GM20000 (cell line): Measurements from ENCODE around the gene CCL28.
"Not testable (repeated sequence)": the region's sequence is repeated elsewhere in the genome, so short reads cannot be mapped to it uniquely, and the experiment has no call there.

Experiments
- DNase-seq: peaks from one replicate; pipeline ENCODE4 v3.0.0; 2012; ENCODE audit warnings: low spot score
- TF ChIP-seq, protein P1 (sequence below): IDR thresholded peaks from 2 replicates; pipeline ENCODE4 v1.5.1; 2012; ENCODE audit warnings: mild to moderate bottlenecking, control low read depth; ENCODE audit errors: extremely low read depth, missing control alignments

Gene CCL28, protein sequence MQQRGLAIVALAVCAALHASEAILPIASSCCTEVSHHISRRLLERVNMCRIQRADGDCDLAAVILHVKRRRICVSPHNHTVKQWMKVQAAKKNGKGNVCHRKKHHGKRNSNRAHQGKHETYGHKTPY

DNA sequence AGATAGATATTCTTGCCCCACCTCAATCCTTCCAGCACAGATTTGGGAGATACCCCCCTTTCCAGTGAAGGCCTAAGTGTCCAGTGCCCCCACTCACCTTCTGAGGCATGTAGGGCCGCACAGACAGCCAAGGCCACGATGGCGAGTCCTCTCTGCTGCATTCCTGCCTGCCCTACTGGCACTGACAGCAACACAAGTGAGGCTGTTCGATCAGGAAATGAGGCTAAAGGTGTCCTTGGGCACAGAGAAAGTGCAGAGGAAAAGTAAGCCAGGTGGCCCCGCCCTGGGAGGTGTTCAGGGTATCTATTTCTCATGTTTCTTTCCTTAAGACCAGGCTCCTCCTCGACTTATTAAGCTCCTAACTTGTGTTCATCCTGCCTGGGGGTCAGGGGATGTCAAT is at the start of gene CCL28:
Gene CCL28, minus strand, starts transcription at position 236 of the 400 bp plus-strand sequence. Its CDS starts 75 bp downstream, at position 161.
- no peak for DNase-seq
- TF ChIP-seq, protein P1, sequence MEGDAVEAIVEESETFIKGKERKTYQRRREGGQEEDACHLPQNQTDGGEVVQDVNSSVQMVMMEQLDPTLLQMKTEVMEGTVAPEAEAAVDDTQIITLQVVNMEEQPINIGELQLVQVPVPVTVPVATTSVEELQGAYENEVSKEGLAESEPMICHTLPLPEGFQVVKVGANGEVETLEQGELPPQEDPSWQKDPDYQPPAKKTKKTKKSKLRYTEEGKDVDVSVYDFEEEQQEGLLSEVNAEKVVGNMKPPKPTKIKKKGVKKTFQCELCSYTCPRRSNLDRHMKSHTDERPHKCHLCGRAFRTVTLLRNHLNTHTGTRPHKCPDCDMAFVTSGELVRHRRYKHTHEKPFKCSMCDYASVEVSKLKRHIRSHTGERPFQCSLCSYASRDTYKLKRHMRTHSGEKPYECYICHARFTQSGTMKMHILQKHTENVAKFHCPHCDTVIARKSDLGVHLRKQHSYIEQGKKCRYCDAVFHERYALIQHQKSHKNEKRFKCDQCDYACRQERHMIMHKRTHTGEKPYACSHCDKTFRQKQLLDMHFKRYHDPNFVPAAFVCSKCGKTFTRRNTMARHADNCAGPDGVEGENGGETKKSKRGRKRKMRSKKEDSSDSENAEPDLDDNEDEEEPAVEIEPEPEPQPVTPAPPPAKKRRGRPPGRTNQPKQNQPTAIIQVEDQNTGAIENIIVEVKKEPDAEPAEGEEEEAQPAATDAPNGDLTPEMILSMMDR = no peak

DNA sequence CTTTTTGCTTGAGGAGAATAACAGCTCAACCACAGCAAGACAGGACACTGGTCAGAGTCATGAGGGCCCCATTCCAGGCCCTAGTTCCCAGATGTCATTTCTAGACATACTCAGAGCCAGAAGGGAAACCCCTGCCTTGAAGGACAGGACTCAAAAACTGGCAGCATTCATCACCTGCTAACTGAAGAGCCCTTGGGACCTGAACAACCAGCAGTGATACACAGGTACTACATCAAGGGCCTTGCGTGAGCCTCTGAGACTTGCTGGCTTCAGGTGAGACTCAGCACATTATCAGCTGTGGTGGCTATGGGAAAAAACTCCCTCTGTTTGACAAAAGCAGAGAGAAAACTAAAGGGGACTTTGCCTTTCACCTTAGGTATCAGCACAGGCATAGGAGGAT is 48.9 kb upstream of the CCL28 start:
- TF ChIP-seq, protein P1 = no peak
- DNase-seq = no peak

DNA sequence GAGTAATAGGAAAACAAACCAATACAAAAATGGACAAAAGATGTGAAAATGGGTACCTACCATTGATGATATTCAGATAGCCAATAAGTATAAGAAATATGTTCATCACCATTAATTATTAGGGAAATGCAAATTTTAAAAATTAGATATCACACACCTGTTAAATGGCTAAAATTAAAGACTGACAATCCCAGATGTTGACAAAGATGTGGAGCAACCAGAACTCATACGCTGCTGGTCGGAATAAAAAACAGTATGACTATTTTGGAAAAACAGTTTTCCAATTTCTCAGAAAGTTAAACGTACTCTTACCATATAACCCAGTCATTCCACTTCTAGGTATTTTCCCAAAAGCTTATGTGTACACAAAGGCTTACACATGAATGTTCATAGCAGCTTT is 44.4 kb upstream of the CCL28 start:
- no peak for DNase-seq
- TF ChIP-seq, protein P1 = no peak

DNA sequence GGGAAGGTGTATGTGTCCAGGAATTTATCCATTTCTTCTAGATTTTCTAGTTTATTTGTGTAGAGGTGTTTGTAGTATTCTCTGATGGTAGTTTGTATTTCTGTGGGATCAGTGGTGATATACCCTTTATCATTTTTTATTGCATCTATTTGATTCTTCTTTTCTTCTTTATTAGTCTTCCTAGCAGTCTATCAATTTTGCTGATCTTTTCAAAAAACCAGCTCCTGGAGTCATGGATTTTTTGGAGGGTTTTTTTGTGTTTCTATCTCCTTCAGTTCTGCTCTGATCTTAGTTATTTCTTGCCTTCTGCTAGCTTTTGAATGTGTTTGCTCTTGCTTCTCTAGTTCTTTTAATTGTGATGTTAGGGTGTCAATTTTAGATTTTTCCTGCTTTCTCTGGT is 29.4 kb upstream of the CCL28 start:
- not testable (repeated sequence) for DNase-seq

DNA sequence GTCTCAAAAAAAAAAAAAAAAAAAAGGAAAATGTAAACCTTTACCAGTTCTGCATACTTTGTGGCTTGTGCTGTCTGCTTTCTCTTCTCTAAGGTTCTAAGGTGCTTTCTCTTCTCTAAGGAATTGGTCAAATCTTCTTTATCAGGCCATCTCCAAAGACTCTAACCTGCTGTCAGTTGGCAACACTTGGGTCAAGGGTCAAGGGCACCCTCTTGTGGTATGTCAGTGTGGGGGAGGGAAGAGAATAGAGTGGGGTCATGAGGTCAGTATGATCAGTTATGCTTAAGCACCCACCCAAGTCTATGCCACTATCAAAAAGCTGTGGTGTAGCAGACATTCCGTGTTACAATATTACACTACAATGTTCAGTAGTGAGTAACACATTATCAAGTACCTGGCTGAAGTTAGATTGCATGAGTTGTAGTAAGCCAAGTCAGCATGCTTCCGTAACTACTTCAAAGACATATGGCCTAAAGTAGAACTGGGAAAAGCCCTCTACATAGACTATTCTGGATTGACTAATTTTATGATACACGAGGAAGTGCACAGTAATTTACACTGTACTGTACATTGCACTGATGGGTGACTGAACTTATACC is 25.0 kb upstream of the CCL28 start:
- DNase-seq = no peak
- TF ChIP-seq, protein P1 = no peak

DNA sequence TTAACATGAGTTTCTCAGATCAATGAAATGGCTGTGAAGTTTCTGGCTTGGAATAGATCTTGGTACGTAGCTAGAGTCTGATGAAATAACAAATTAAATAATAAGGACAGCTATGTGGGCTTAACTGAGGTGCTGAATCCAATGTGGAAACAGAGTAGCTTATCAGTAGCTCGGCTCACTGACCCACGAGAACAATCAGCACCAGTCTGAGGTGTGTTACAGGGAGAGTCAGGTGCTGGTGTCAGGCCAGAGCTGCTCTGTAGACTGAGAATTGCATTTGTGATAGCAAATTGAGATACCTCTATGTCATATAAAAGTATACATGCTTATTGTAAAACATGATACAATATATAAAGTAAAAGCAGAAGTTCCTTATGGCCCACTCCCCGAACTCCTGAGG is 21.2 kb upstream of the CCL28 start:
- TF ChIP-seq, protein P1 = no peak
- DNase-seq = no peak

DNA sequence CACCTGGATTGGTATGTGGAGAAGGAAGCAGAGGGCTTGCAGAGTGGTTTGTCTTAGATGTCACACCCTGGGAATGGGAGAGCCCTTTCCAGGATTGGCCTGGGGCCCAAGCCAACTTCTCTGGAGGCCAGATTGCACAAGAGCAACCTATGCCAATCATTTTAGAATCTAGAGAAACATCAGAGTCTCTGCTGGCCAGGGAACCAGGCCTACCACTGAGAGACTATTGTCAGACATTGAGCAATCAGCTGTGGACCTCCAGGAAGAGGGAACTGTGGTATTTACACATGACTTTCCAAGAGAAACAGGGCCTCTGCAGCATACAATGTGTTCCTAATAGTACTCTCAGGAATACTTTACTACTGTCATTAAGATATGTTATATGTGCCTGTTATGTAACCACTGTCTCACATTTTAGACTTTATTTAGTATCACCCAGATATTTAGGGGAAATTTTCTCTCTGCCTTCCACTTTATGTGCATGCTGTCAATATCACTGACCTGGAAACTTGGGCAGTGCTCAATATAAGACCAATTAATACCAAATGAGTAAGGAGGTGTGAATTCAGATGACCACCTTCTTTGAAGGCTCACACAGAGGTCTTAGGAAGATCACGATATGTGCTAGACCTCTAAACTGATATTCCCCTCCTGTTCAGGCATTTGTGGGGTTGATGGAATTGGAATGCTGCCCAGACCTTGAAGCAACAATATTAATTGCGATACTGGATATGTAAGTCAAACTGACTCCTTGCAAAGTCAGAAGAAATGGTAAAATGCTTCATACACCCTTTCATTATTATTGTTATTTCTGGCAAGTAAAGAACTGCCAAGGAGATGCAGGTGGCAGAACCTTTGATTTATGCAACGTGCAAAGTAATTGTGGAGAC is 20.5 kb upstream of the CCL28 start:
- no peak for DNase-seq
- TF ChIP-seq, protein P1 = no peak

DNA sequence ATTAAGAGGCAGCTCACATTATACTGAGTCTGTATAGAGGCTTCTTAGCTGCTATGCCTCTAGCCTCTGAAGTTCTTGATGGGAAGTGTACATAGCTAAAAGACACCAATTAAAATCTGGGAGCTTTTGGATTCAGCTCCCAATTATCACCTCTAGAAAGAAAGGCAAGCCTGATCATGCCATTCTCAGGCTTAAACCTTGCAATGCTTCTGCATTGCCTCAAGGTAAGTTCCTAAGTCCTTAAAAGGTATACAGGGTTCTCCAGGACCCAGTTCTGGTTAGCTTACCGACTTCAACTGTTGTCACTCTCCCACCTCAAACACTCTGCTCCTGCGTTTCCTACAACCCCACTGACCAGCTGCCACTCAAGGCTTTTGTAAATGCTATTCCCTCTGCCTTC is 17.5 kb upstream of the CCL28 start:
- DNase-seq = no peak
- TF ChIP-seq, protein P1 = no peak
